ENCODE measurements around the gene KIF16B. TPM values are rescaled to one million over a fixed set of nuclear protein-coding genes. Genes with fewer than 3 reads are reported as not detected.
"Not testable (repeated sequence)": the region's sequence is repeated elsewhere in the genome, so short reads cannot be mapped to it uniquely, and the experiment has no call there.

KIF16B gene
- total RNA-seq, 1 donor = 5.8 TPM

DNA sequence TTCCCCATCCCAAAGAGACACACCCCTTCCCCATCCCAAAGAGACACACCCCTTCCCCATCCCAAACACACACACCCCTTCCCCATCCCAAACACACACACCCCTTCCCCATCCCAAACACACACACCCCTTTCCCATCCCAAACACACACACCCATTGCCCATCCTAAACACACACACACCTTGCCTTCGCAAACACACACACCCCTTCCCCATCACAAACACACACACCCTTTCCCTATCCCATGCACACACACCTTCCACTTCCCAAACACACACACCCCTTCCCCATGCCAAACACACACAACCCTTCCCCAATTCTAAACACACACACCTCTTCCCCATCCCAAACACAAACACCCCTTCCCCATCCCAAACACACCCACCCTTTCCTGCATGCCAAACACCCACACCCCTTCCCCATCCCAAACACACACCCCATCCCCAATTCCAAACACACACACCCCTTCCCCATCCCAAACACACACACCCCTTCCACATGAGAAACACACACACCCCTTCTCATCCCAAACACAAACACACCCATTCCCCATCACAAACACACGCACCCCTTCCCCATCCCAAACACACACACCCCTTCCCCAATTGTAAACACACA lies 315.3 kb downstream of the KIF16B start:
- H3K4me1 ChIP-seq (ENCODE audit: insufficient read depth, low read length) = no peaks in the 10 kb centered on the region
- no peak overlapping the region for H3K4me3 ChIP-seq (ENCODE audit: low read length)
- H3K27me3 ChIP-seq (ENCODE audit: insufficient read depth, low read length) = no peaks in the 10 kb centered on the region
- no peaks in the 10 kb centered on the region for H3K9me3 ChIP-seq (ENCODE audit: low read depth, low read length)

DNA sequence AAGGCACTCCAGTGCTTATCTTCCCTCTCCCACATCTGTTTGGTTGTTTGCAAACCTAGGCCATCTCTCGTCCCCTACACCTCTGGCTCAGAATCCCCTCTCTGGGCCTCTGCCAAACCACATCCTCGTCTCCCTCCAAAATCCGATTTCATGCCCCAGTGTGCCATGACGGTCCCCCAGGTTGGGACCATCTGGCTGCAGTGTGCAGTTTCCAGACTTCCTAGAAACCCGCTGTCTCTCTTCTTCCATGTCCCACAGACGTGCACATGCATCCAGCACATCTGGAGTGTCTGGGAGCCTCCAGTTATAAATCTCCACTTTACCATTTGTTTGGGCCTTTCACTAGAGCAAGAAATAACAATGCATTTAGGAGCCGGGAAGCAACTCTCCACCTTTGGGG lies 316.2 kb downstream of the KIF16B start:
- H3K4me1 ChIP-seq (ENCODE audit: insufficient read depth, low read length) = no peaks in the 10 kb centered on the region
- H3K9me3 ChIP-seq (ENCODE audit: low read depth, low read length) = no peaks in the 10 kb centered on the region
- no peaks in the 10 kb centered on the region for H3K27me3 ChIP-seq (ENCODE audit: insufficient read depth, low read length)
- no peak overlapping the region for H3K4me3 ChIP-seq (ENCODE audit: low read length)

DNA sequence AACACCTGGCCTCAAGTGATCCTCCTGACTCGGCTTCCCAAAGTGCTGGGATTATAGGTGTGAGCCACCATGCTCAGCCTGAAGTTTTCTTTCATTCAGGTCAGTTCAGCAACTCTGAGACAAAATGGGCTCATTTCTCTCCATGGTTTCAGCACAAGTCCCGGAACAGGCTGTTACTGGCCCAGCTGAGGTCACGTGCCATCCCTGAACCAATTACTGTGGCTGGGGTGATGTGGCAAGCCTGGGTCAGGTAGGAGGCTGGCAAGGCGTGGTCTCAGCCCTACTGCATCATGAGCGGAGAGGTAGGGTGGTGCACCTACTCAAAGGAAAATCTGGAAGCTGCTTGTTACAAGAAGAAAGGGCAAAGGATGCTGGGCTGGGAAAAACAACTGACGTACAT lies 326.4 kb downstream of the KIF16B start:
- no peaks in the 10 kb centered on the region for H3K4me1 ChIP-seq (ENCODE audit: insufficient read depth, low read length)
- H3K27me3 ChIP-seq (ENCODE audit: insufficient read depth, low read length) = no peaks in the 10 kb centered on the region
- no peak overlapping the region for H3K4me3 ChIP-seq (ENCODE audit: low read length)
- H3K9me3 ChIP-seq (ENCODE audit: low read depth, low read length) = no peaks in the 10 kb centered on the region

DNA sequence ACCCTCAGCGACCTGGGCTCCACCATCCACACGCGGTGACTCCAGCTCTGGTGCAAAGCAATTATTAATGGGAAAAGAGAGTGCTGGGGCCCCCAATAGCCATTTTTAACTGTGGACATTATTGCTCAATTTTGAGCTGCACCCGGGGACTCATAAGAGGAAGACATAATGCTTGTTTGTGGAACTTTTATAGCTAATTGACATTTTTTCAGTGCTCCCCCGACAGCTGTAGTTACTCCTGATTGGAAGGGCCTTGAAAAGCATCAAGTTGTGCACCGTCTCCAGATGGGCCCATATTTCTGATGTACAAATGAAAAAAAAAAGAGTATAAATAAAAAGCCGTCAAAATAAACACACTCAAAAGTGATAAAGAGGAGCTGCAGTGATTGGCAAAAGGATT lies 327.0 kb downstream of the KIF16B start:
- Histone ChIP-seq H3K4me3 (ENCODE audit: low read length) (no peak overlapping the region), H3K9me3 (ENCODE audit: low read depth, low read length) (no peaks in the 10 kb centered on the region), H3K27me3 (ENCODE audit: insufficient read depth, low read length) (no peaks in the 10 kb centered on the region), H3K4me1 (ENCODE audit: insufficient read depth, low read length) (no peaks in the 10 kb centered on the region)

DNA sequence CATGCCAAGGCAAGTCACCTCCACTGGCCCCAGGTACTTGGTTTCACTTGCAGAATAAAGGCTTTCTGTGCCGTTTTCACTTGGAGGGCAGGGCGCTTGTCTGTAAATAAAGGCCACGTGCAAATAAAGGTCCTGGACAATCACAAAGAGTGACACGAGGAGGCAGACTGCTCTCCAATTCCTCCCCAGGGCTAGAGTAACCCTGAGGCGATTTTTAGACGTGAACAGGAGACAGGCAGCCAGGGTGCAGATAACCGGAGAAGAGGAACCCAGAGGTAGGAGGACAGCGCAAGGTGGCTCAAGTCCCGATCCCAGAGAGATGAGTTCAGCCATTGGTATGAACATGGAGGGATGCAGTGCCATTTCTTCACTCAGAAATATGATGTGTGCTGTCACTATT lies 327.4 kb downstream of the KIF16B start:
- Histone ChIP-seq H3K4me1 (ENCODE audit: insufficient read depth, low read length) (no peaks in the 10 kb centered on the region), H3K27me3 (ENCODE audit: insufficient read depth, low read length) (no peaks in the 10 kb centered on the region), H3K9me3 (ENCODE audit: low read depth, low read length) (no peaks in the 10 kb centered on the region), H3K4me3 (ENCODE audit: low read length) (no peak overlapping the region)

DNA sequence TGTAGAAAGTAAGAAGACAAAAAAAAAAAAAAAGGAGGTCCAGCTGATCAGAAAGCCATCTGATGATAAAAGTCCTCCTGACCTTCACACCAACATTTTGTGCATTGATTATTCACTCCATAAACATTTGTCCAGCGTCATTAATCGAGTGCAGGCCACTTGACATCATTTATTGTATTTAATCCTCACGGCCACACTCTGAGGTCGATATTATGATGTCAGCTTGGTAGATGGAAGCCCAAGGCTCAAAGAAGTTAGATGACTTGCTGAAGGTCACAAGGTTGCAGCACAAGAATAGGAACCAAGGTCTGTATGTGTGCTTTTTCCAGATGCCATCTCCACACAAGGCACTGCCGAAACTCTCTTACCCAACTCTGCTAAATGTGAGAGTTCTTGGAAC lies 328.4 kb downstream of the KIF16B start:
- no peaks in the 10 kb centered on the region for H3K4me1 ChIP-seq (ENCODE audit: insufficient read depth, low read length)
- H3K4me3 ChIP-seq (ENCODE audit: low read length) = no peak overlapping the region
- H3K9me3 ChIP-seq (ENCODE audit: low read depth, low read length) = peaks cover 6% of the 10 kb centered on the region
- H3K27me3 ChIP-seq (ENCODE audit: insufficient read depth, low read length) = no peaks in the 10 kb centered on the region

DNA sequence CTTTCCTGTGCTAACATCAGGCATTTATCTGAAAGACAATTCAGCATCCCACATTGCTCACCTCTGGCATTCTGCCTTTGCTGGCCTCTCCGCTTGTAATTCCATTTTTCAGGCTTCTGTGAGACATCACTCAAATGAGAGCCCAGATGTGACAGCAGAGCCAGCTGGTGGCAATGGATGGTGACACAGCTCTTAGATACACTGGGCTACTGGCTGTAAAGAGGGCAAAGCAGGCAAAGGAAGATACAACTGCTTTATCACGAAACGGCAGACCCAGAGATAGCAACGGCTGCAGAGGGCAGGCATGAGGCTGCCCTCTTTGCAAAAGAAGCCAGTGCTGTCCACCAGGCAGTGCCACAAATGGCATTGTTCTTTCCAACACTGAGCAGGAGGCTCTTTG lies 329.8 kb downstream of the KIF16B start:
- Histone ChIP-seq H3K4me3 (ENCODE audit: low read length) (no peak overlapping the region), H3K4me1 (ENCODE audit: insufficient read depth, low read length) (no peaks in the 10 kb centered on the region), H3K9me3 (ENCODE audit: low read depth, low read length) (peaks cover 6% of the 10 kb centered on the region), H3K27me3 (ENCODE audit: insufficient read depth, low read length) (no peaks in the 10 kb centered on the region)

DNA sequence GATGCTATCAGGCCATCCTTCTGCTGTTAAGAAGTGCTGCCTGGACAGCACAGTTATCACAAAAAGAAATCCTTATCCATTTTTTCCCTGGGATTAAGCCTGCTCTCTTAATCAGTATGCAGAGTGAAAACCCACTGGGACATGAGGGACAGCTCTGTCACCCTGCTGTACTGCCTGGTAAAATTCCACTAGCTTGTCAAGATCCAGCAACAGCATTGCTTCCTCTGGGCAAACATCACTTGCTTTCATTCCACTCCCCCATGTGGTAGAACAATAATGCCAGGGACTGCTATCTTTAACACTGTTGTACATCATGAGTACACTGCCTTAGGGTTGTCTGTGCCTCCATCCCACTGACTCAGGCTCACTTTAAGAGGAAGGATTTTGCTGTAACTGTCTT lies 331.3 kb downstream of the KIF16B start:
- H3K4me3 ChIP-seq (ENCODE audit: low read length) = no peak overlapping the region
- no peaks in the 10 kb centered on the region for H3K4me1 ChIP-seq (ENCODE audit: insufficient read depth, low read length)
- H3K9me3 ChIP-seq (ENCODE audit: low read depth, low read length) = peaks cover 6% of the 10 kb centered on the region
- H3K27me3 ChIP-seq (ENCODE audit: insufficient read depth, low read length) = no peaks in the 10 kb centered on the region

DNA sequence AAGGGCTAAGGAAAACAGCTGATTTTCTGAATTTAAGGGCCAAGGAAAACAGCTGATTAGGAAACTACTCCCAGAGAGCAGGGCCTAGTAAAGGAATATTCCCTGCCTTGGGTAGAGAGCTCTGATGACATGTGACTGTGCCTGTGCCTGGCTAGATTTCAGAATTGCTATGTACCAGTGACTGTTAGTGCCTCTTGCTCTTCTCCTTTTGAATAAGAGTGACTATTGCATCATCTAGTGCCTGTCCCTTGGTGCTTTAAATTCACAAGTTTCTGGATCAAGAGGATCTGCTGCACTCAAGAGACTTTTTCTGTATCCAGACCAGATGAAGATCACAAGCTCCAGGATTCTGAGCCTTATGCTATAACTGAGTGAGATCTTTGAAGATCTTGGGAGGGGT lies 332.9 kb downstream of the KIF16B start:
- no peaks in the 10 kb centered on the region for H3K4me1 ChIP-seq (ENCODE audit: insufficient read depth, low read length)
- peaks cover 6% of the 10 kb centered on the region for H3K9me3 ChIP-seq (ENCODE audit: low read depth, low read length)
- no peak overlapping the region for H3K4me3 ChIP-seq (ENCODE audit: low read length)
- no peaks in the 10 kb centered on the region for H3K27me3 ChIP-seq (ENCODE audit: insufficient read depth, low read length)

DNA sequence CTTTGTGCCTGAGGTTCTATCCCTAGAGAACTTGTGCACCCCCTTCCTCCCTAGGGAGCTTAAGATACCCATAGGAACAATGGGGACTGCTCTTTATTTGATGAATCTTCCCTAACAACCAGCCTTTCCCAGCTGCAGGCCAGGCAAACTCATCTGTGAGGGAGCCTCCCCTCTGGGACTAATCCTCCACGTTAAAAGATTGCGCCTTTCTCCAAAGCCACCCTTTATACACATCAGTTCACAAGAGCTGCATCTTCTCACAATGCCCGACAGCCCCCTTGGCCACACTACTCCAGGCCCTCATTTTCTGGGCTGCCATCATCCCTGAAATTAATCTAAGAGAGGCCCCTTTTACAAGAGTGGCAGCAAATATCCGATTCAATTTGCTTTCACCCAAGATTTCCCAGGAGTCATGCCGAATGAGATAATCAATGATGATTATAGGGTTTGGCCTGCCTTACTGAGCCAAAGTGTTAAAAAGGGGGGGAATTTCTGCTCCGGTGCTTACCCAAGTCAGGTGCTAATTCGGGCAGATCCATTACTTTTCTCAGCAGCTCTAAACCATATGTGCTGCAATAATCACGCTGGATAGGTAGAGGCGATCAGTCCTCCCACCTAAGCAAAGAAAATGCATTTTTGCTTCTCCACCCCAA lies 336.5 kb downstream of the KIF16B start:
- Histone ChIP-seq H3K4me3 (ENCODE audit: low read length) (no peak overlapping the region), H3K9me3 (ENCODE audit: low read depth, low read length) (peaks cover 6% of the 10 kb centered on the region), H3K27me3 (ENCODE audit: insufficient read depth, low read length) (no peaks in the 10 kb centered on the region), H3K4me1 (ENCODE audit: insufficient read depth, low read length) (no peaks in the 10 kb centered on the region)

DNA sequence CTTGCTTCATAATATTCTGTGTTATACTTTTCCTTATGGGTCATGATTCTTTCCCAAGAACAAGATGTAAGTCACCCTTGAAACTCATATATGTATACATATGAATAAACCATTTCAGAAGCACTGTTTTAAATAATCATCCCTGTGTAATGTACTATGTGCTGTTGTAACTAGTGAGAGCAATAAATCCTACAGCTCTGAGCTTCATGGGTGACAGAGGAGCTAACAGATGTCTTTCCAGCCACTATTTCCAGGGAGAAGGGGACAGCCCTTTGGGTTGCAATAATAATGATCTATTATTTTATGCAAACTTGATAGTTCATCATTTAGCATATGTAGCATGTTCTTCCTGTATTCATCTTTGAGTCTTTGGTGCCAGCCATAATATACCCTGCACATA lies 342.8 kb downstream of the KIF16B start:
- H3K27me3 ChIP-seq (ENCODE audit: insufficient read depth, low read length) = no peaks in the 10 kb centered on the region
- no peak overlapping the region for H3K4me3 ChIP-seq (ENCODE audit: low read length)
- no peaks in the 10 kb centered on the region for H3K4me1 ChIP-seq (ENCODE audit: insufficient read depth, low read length)
- no peaks in the 10 kb centered on the region for H3K9me3 ChIP-seq (ENCODE audit: low read depth, low read length)

DNA sequence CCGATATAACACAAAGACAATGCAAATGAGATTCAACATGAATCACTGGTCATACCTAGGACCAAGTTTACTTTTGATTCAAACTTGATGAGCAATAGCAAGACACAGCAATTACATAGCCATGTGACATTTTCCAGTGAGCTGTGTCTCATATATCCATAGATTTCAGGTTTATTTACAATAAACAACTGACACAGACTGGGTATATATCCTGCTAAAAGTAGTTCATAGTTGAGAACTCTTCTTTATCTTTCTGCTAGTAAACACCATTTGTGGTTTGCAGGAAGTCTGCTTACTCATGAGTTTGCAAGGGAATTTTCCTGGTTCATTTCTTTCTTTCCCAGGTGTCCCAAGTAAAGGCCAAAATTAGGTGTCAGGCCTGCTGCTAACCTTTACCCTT lies 343.4 kb downstream of the KIF16B start:
- Histone ChIP-seq H3K4me1 (ENCODE audit: insufficient read depth, low read length) (no peaks in the 10 kb centered on the region), H3K4me3 (ENCODE audit: low read length) (no peak overlapping the region), H3K27me3 (ENCODE audit: insufficient read depth, low read length) (no peaks in the 10 kb centered on the region), H3K9me3 (ENCODE audit: low read depth, low read length) (no peaks in the 10 kb centered on the region)

DNA sequence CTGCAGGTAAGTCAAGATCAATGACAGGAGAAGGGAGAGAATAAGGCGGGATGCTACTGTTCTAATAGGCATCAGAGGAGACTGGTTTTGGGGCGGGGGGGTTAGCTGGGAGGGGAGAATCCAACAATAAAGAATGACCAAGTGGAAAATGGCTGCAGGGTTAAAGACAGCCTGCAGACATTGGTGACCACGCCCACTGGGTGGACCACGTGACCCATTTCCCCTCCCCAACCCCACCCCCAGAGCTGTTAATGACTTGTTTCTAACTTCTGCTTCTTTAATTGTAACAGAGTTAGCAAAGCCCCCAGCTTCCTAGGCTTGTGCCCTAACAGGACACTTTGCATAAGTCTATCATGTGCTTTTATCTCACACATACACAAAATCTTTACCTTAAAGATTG lies 344.5 kb downstream of the KIF16B start:
- Histone ChIP-seq H3K4me3 (ENCODE audit: low read length) (no peak overlapping the region), H3K4me1 (ENCODE audit: insufficient read depth, low read length) (no peaks in the 10 kb centered on the region), H3K9me3 (ENCODE audit: low read depth, low read length) (no peaks in the 10 kb centered on the region), H3K27me3 (ENCODE audit: insufficient read depth, low read length) (no peaks in the 10 kb centered on the region)

DNA sequence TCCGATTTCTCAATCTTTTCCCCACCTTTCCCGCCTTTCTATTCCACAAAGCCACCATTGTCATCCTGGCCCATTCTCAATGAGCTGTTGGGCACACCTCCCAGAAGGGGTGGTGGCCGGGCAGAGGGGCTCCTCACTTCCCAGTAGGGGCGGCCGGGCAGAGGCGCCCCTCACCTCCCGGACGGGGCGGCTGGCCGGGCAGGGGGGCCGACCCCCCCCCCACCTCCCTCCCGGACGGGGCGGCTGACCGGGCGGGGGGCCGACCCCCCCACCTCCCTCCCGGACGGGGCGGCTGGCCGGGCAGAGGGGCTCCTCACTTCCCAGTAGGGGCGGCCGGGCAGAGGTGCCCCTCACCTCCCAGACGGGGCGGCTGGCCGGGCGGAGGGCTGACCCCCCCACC lies 346.3 kb downstream of the KIF16B start:
- not testable (repeated sequence) for H3K4me3 ChIP-seq (ENCODE audit: low read length)

DNA sequence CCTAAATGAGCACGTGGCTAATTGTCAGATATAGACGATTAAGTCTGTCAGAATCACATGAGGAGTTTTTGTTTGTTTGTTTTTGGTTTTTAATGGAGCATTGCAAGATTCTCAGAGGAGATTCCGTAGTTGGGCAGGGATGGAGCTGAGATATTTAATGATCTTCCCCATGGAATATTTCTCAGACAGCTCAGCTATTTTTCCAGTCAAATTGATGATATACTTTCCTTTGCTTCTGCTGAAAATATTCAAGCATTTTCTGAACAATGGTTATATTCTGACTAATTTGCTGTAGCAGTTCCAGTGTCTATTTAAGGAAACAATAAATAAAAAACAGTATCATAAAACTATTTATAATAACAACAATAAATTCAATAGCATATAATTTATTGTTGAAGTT lies 348.4 kb downstream of the KIF16B start:
- Histone ChIP-seq H3K4me3 (ENCODE audit: low read length) (no peak overlapping the region), H3K4me1 (ENCODE audit: insufficient read depth, low read length) (no peaks in the 10 kb centered on the region), H3K9me3 (ENCODE audit: low read depth, low read length) (no peaks in the 10 kb centered on the region), H3K27me3 (ENCODE audit: insufficient read depth, low read length) (no peaks in the 10 kb centered on the region)

More for the DNA sequence above, 346.3 kb downstream of the KIF16B start:
- not testable (repeated sequence) for H3K4me1 ChIP-seq (ENCODE audit: insufficient read depth, low read length); H3K27me3 ChIP-seq (ENCODE audit: insufficient read depth, low read length); H3K9me3 ChIP-seq (ENCODE audit: low read depth, low read length)

DNA sequence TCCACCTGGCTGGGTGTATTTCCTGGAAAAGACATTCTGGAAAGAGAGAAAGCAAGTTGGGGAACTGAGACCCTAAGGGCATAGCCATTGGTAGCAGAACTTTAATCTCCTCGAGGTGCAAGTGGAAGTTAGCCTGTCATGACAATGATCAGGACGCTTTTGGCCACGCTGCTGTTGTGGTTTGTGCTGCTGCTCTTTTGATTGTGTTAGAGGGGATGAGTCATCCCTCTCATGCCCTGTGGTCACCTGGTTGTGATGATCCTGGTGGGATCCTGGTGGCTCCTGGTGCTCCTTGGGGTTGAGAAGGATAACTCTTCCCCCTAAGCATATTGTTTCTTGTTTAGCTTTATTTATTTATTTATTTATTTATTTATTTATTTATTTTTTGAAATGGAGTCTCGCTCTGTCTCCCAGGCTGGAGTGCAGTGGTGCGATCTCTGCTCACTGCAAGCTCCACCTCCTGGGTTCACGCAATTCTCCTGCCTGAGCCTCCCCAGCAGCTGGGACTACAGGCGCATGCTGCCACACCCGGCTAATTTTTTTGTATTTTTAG lies 350.3 kb downstream of the KIF16B start:
- Histone ChIP-seq H3K9me3 (ENCODE audit: low read depth, low read length) (no peaks in the 10 kb centered on the region), H3K4me1 (ENCODE audit: insufficient read depth, low read length) (no peaks in the 10 kb centered on the region)

More for the DNA sequence above, 350.3 kb downstream of the KIF16B start:
- Histone ChIP-seq H3K27me3 (ENCODE audit: insufficient read depth, low read length) (no peaks in the 10 kb centered on the region), H3K4me3 (ENCODE audit: low read length) (no peak overlapping the region)

All from mononuclear cell (primary cell).